GM18858 (cell line): ENCODE data around the gene NPY5R.

Source experiments
- ATAC-seq: cut with Tn5 transposase; IDR thresholded peaks from one replicate; pipeline ENCODE4 v1.9.1; 2021; ENCODE audit not compliant: unreplicated experiment

NPY5R gene

DNA sequence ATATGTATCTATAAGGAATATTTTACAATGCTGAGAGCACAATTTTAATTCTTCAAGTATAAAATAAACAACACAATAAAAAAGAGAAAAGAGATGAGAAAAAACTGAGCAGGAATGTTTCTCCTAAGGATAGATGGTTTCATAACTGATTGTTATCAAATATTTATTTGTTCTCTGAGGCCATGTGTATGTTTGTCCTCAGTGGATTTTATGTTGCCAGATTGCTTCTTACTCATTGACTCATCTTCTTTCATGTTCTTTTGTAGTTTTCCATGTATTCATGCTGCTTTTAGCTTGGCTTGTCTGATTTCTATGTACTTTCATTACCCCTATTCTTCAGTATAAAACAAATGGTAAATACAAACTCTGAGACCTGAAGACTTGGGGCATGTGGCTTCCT lies 41.2 kb downstream of the NPY5R start:
- no peak for ATAC-seq

DNA sequence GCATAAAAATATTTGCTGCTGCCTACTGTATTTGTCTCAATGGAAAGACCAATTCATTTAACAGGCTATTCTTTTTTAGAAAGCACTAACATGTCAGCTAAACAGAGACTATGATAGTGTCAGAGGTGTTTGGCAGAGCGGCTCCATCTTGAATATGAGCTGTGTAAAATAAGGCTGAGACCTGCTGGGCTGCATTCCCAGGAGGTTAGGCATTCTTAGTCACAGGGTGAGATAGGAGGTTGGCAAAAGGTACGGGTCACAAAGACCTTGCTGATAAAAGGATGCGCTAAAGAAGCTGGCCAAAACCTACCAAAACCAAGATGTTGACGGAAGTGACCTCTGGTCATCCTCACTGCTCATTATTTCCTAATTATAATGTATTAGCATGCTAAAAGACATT lies 41.8 kb downstream of the NPY5R start:
- no peak for ATAC-seq

- ATAC-seq: no peak
Measured at GRCh38 chr4:163391756-163392155, 48.1 kb downstream of the NPY5R start.

- ATAC-seq: no peak
Measured at GRCh38 chr4:163392328-163392727, 48.6 kb downstream of the NPY5R start.

DNA sequence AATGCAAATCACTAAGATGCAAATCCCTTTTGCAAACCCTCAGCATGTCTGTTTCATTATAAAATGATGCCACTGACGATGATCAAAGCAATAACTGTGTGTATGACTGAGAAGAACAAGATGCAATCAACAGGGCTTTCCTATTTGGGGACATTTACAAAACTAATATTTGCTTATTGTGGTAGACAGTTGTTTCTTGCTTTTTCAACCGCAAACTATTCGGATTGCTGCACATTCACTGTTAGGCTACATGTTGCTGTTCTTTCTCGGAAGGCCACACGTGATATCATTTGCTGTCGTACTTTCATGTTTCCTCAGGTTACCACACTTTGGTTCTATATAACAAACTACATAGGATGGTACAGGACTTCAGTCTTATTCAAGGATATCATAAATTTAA lies 49.8 kb downstream of the NPY5R start:
- ATAC-seq: no peak

DNA sequence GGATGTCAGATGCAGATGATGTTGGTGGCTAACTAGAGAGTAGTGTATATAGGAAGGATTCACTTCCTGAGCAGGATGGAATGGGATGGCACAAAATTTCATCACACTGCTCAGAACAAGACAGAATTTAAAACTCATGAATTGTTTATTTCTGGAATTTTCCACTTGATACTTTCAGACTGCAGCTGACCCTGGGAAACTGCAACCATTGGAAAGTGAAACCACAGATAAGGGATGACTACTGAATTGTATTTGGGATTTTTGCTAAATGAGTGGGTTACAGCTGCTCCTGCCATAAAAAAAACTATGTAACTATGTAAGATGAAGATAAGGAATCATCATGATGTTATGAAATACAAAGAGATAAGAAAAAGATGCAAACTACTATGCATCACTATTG lies 51.4 kb downstream of the NPY5R start:
- ATAC-seq: no peak

GRCh38 chr4:163395758-163396157 lies 52.1 kb downstream of the NPY5R start:
- ATAC-seq: no peak

- ATAC-seq: no peak
Measured at GRCh38 chr4:163398238-163398637, 54.5 kb downstream of the NPY5R start.

DNA sequence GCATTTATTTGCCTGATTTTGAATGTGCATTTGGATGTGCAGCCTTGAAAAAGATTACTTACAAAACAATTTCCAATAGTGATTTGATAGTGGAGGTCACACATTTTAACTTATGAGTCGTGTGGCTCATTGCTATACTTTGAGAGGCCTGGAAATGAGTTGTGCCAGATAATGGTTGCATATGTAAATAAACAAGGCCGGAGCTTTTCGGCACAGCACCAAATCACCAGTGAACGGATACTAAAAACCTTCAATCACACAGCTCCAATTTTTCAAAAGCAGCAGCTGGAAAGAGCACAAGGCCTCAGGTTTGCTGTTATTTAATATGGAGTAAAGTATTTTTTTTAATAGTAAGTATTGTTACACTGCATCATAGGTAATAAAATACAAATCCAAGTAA lies 57.2 kb downstream of the NPY5R start:
- ATAC-seq: no peak
